PC-3 (cell line): ENCODE data around the gene SDHAF1. TPM values are rescaled to one million over a fixed set of nuclear protein-coding genes. Genes with fewer than 3 reads are reported as not detected.

Experiments used
- ATAC-seq: fragments of 200-7000 bp; cut with Tn5 transposase; 2 replicates; pipeline ENCODE4 v1.9.1; 2020; ENCODE audit warnings: mild to moderate bottlenecking, moderate library complexity
- BruUV-seq: library from RNA; stranded (reverse); fragments of 400-500 nt; replicated peaks from 2 replicates; lab custom pipeline; 2021; lab: Mats Ljungman, UMichigan
- CTCF ChIA-PET: fragments of 300-600 bp; sonication (Branson Sonifier 250); formaldehyde crosslinking; loops from one replicate; lab custom pipeline; 2022; ENCODE audit warnings: antibody characterized with exemption; lab: Charles Lee
- POLR2A ChIA-PET: fragments of 300-600 bp; sonication (Branson Sonifier 250); formaldehyde crosslinking; loops from one replicate; lab custom pipeline; 2022; ENCODE audit warnings: antibody characterized with exemption; ENCODE audit not compliant: unreplicated experiment; lab: Charles Lee
- DNase-seq: peaks from one replicate; pipeline ENCODE4 v3.0.0-alpha.2; 2015
- H2AFZ ChIP-seq: fragments of 300-600 bp; sonication (generic); 2 replicates; pipeline ENCODE4 v1.6.0; 2016; ENCODE audit warnings: antibody characterized with exemption, low read length
- H3F3A ChIP-seq: fragments of 300-600 bp; sonication (generic); one replicate; pipeline ENCODE4 v1.6.0; 2017; ENCODE audit warnings: antibody characterized with exemption, low read length, control low read depth, mild to moderate bottlenecking; ENCODE audit not compliant: unreplicated experiment
- H3K27ac ChIP-seq: fragments of 300-600 bp; sonication (generic); 2 replicates; pipeline ENCODE4 v1.5.1; 2016; ENCODE audit warnings: mild to moderate bottlenecking, low read length
- H3K27me3 ChIP-seq: fragments of 300-600 bp; sonication (generic); 2 replicates; pipeline ENCODE4 v1.6.1; 2016; ENCODE audit warnings: low read length, mixed read lengths
- H3K36me3 ChIP-seq: fragments of 300-600 bp; sonication (generic); 2 replicates; pipeline ENCODE4 v1.6.1; 2016; ENCODE audit warnings: low read depth, mixed run types, low read length, mixed read lengths
- H3K4me1 ChIP-seq: fragments of 300-600 bp; sonication (generic); 2 replicates; pipeline ENCODE4 v1.5.1; 2016; ENCODE audit warnings: low read length; ENCODE audit not compliant: insufficient read depth
- H3K4me2 ChIP-seq: fragments of 300-600 bp; sonication (generic); 2 replicates; pipeline ENCODE4 v1.6.0; 2016; ENCODE audit warnings: low read length
- H3K4me3 ChIP-seq: fragments of 300-600 bp; sonication (generic); 2 replicates; pipeline ENCODE4 v1.5.1; 2016; ENCODE audit warnings: mild to moderate bottlenecking, low read length, mixed read lengths
- H3K79me2 ChIP-seq: fragments of 300-600 bp; sonication (generic); 2 replicates; pipeline ENCODE4 v1.6.1; 2017; ENCODE audit warnings: low read length, mixed read lengths
- H3K9ac ChIP-seq: fragments of 300-600 bp; sonication (generic); 2 replicates; pipeline ENCODE4 v1.6.0; 2016; ENCODE audit warnings: mild to moderate bottlenecking, low read length
- H3K9me2 ChIP-seq: fragments of 300-600 bp; sonication (generic); replicated peaks from 2 replicates; pipeline ENCODE4 v1.6.1; 2016; ENCODE audit warnings: mixed run types, low read length, mixed read lengths
- H3K9me3 ChIP-seq: fragments of 300-600 bp; sonication (generic); 2 replicates; pipeline ENCODE4 v1.6.1; 2016; ENCODE audit warnings: low read length, mixed read lengths
- H4K20me1 ChIP-seq: fragments of 300-600 bp; sonication (generic); 2 replicates; pipeline ENCODE4 v1.6.1; 2016; ENCODE audit warnings: low read length, mixed read lengths
- EZH2 ChIP-seq: fragments of 300-600 bp; sonication (generic); IDR thresholded peaks from one replicate; pipeline ENCODE4 v1.6.1; 2017; ENCODE audit warnings: antibody characterized with exemption, mild to moderate bottlenecking, low read length; ENCODE audit not compliant: unreplicated experiment
- EZH2phosphoT487 ChIP-seq: fragments of 300-600 bp; sonication (generic); IDR thresholded peaks from 2 replicates; pipeline ENCODE4 v1.6.1; 2018; ENCODE audit warnings: mild to moderate bottlenecking, antibody characterized with exemption, low read length, borderline replicate concordance
- intact Hi-C: fragments of 100-400 bp; cut with micrococcal nuclease; formaldehyde crosslinking; loops from 2 replicates; pipeline ENCODE4 v1.9.0; 2023
- total RNA-seq: library from RNA; depleted of rRNA; stranded (reverse); fragments of >200 nt; gene quantifications from 2 replicates; pipeline ENCODE4 v1.2.3, GENCODE V29; 2014
- TF ChIP-seq, protein P1 (sequence below): fragments of 300-600 bp; sonication (generic); conservative IDR thresholded peaks from 2 replicates; pipeline ENCODE4 v1.5.1; 2017; ENCODE audit warnings: antibody characterized with exemption, low read depth, mild to moderate bottlenecking, low read length

Gene SDHAF1
- total RNA-seq, 1 experiment from 2014 or later, result 24.5 TPM

DNA sequence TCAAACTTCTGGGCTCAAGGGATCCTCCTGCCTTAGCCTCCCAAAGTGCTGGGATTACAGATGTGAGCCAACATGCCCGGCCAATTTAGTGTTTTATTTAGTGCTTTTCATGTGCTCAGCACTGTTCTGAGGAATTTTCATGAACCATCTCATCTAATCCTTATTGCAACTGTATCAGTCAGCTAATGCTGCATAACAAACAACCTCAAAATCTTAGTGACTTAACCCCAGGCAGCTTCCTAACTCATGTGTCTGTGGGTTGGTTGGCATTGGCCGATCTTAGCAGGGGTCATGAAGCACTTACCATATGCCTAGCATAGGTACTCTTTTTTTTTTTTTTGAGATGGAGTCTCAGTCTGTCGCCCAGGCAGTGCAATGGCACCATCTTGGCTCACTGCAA lies 6.2 kb upstream of the SDHAF1 start:
- Histone ChIP-seq H3K4me3 (no peak overlapping the region), H3K79me2 (no peaks in the 10 kb centered on the region), H3K4me1 (no peaks in the 10 kb centered on the region), H2AFZ (no peak overlapping the region), H4K20me1 (no peaks in the 10 kb centered on the region), H3K4me2 (no peak overlapping the region), H3K9me3 (no peaks in the 10 kb centered on the region), H3K27ac (no peak overlapping the region), H3K27me3 (no peaks in the 10 kb centered on the region), H3F3A (no peaks in the 10 kb centered on the region), H3K9ac (no peak overlapping the region), H3K36me3 (no peaks in the 10 kb centered on the region), H3K9me2 (no peaks in the 10 kb centered on the region)
- CTCF ChIA-PET, result interaction anchor here (0.7 kb wide), 1 partner anchor 81 kb away, joined by 3 read pairs; no protein-coding TSS in a partner anchor
- intact Hi-C loops, result no loop called here
- DNase-seq (no peak), ATAC-seq (no peak)
- no TSS peak for BruUV-seq
- POLR2A ChIA-PET, result no interaction called here
- TF ChIP-seq, protein P1, sequence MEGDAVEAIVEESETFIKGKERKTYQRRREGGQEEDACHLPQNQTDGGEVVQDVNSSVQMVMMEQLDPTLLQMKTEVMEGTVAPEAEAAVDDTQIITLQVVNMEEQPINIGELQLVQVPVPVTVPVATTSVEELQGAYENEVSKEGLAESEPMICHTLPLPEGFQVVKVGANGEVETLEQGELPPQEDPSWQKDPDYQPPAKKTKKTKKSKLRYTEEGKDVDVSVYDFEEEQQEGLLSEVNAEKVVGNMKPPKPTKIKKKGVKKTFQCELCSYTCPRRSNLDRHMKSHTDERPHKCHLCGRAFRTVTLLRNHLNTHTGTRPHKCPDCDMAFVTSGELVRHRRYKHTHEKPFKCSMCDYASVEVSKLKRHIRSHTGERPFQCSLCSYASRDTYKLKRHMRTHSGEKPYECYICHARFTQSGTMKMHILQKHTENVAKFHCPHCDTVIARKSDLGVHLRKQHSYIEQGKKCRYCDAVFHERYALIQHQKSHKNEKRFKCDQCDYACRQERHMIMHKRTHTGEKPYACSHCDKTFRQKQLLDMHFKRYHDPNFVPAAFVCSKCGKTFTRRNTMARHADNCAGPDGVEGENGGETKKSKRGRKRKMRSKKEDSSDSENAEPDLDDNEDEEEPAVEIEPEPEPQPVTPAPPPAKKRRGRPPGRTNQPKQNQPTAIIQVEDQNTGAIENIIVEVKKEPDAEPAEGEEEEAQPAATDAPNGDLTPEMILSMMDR, result no peak
- TF ChIP-seq EZH2, result no peak
- TF ChIP-seq EZH2phosphoT487, result no peak

GRCh38 chr19:35990156-35990555 lies 4.8 kb upstream of the SDHAF1 start:
- Histone ChIP-seq H3K4me1 (no peaks in the 10 kb centered on the region), H3K27me3 (no peaks in the 10 kb centered on the region), H3K4me3 (no peak overlapping the region), H3K9me2 (no peaks in the 10 kb centered on the region), H3K4me2 (no peak overlapping the region), H3K36me3 (no peaks in the 10 kb centered on the region), H3F3A (no peaks in the 10 kb centered on the region), H3K9me3 (no peaks in the 10 kb centered on the region), H3K27ac (no peak overlapping the region), H2AFZ (no peak overlapping the region), H3K79me2 (peaks cover 1% of the 10 kb centered on the region; the same call in 1 of the 2 replicates), H4K20me1 (no peaks in the 10 kb centered on the region), H3K9ac (no peak overlapping the region)
- intact Hi-C loops, result no loop called here
- no peak for ATAC-seq
- ChIA-PET CTCF (no interaction called here), POLR2A (no interaction called here)
- no peak for TF ChIP-seq EZH2phosphoT487
- no peak for TF ChIP-seq EZH2
- TF ChIP-seq, protein P1, result no peak
- no peak for DNase-seq
- no TSS peak for BruUV-seq

DNA sequence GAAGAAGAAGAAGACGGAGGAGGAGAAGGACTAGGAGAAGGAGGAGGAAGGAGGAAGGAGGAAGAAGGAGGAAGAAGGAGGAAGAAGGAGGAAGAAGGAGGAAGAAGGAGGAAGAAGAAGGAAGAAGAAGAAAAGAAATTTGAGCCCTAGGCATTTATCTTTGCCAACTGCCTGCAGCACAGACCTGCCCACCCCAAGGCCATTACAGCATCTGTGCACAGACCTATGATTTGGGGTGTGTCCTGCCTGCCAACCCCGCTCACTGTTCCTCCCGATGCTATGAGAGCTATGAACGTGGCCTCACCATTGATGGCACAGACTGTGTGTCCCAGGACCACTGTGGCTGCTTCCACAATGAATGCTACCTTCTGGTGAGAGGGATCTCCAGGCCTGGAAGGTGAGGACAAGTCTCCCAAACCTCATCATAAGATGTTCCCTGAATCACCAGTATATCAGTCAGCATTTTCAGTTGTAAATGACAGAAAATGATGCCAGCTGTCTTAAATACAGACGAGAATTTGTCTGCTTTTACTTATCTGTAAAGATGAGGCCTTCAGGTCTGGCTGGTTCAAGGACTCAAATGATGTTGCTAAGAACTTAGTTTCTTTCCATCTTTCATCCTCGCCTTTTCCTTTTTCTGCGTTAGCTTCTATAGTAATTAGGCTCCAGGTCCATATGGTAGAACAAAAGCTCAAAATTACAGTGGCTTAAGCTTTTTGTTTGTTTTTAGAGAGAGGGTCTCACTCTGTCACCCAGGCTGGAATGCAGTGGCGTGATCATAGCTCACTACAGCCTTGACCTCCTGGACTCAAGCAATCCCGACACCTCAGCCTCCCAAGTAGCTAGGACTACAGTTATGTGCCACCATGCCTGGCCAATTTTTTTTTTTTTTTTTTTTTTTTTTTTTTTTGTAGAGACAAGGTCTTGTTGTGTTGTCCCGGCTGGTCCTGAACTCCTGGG lies 3.9 kb upstream of the SDHAF1 start:
- no TSS peak for BruUV-seq
- no peaks in the 10 kb centered on the region for H3K9me2 ChIP-seq
- H3K27me3 ChIP-seq, result no peaks in the 10 kb centered on the region
- ChIA-PET POLR2A (no interaction called here), CTCF (no interaction called here)
- no peak overlapping the region for H3K4me3 ChIP-seq
- no peak overlapping the region for H3K27ac ChIP-seq
- H3K4me1 ChIP-seq, result no peaks in the 10 kb centered on the region
- no peaks in the 10 kb centered on the region for H3K9me3 ChIP-seq
- TF ChIP-seq, protein P1, result no peak
- TF ChIP-seq EZH2phosphoT487, result no peak
- no peak for TF ChIP-seq EZH2
- H3F3A ChIP-seq, result no peaks in the 10 kb centered on the region
- H3K4me2 ChIP-seq, result no peak overlapping the region
- H3K79me2 ChIP-seq, result peaks cover 10% of the 10 kb centered on the region
- no peak overlapping the region for H2AFZ ChIP-seq
- no peaks in the 10 kb centered on the region for H4K20me1 ChIP-seq
- DNase-seq (no peak), ATAC-seq (no peak)
- intact Hi-C loops, result no loop called here
- H3K36me3 ChIP-seq, result no peaks in the 10 kb centered on the region
- H3K9ac ChIP-seq, result no peak overlapping the region
